NCI-H2107 (cell line): ENCODE measurements around the gene PIK3AP1.

Experiments used
- DNase-seq: peaks from one replicate; lab custom pipeline; 2025; lab: John Stamatoyannopoulos, UW

The PIK3AP1 gene

GRCh38 chr10:96672481-96673175 is 47.7 kb downstream of the PIK3AP1 start:
- DNase-seq = no peak

- no peak for DNase-seq
Observed at GRCh38 chr10:96671211-96671890, 49.0 kb downstream of the PIK3AP1 start.

- DNase-seq = no peak
Observed at GRCh38 chr10:96670786-96671185, 49.5 kb downstream of the PIK3AP1 start.

GRCh38 chr10:96667401-96667800 is 52.9 kb downstream of the PIK3AP1 start:
- no peak for DNase-seq

- no peak for DNase-seq
Observed at GRCh38 chr10:96666741-96667140, 53.6 kb downstream of the PIK3AP1 start.

- no peak for DNase-seq
Observed at GRCh38 chr10:96665306-96665705, 55.0 kb downstream of the PIK3AP1 start.

GRCh38 chr10:96664563-96664962 is 55.8 kb downstream of the PIK3AP1 start:
- DNase-seq = no peak

- DNase-seq = no peak
Observed at GRCh38 chr10:96663797-96664196, 56.5 kb downstream of the PIK3AP1 start.

- no peak for DNase-seq
Observed at GRCh38 chr10:96661632-96662031, 58.7 kb downstream of the PIK3AP1 start.

- no peak for DNase-seq
Observed at GRCh38 chr10:96660297-96660696, 60.0 kb downstream of the PIK3AP1 start.

GRCh38 chr10:96658844-96659243 is 61.5 kb downstream of the PIK3AP1 start:
- no peak for DNase-seq

GRCh38 chr10:96657385-96657784 is 62.9 kb downstream of the PIK3AP1 start:
- no peak for DNase-seq

GRCh38 chr10:96656839-96657238 is 63.5 kb downstream of the PIK3AP1 start:
- no peak for DNase-seq

GRCh38 chr10:96656198-96656577 is 64.1 kb downstream of the PIK3AP1 start:
- DNase-seq = no peak

- DNase-seq = no peak
Observed at GRCh38 chr10:96655461-96656197, 64.7 kb downstream of the PIK3AP1 start.

GRCh38 chr10:96651998-96652431 is 68.3 kb downstream of the PIK3AP1 start:
- DNase-seq = no peak

- no peak for DNase-seq
Observed at GRCh38 chr10:96650958-96651357, 69.4 kb downstream of the PIK3AP1 start.

GRCh38 chr10:96648297-96648696 is 72.0 kb downstream of the PIK3AP1 start:
- DNase-seq = no peak

GRCh38 chr10:96647466-96647865 is 72.8 kb downstream of the PIK3AP1 start:
- DNase-seq = no peak

- no peak for DNase-seq
Observed at GRCh38 chr10:96646751-96647166, 73.6 kb downstream of the PIK3AP1 start.

- no peak for DNase-seq
Observed at GRCh38 chr10:96646301-96646700, 74.0 kb downstream of the PIK3AP1 start.

- no peak for DNase-seq
Observed at GRCh38 chr10:96645191-96645721, 75.1 kb downstream of the PIK3AP1 start.

GRCh38 chr10:96643920-96644319 is 76.4 kb downstream of the PIK3AP1 start:
- DNase-seq = no peak
